ENCODE measurements around the gene HPSE.
"Not testable (repeated sequence)": the region's sequence is repeated elsewhere in the genome, so short reads cannot be mapped to it uniquely, and the experiment has no call there.

HPSE gene

GRCh38 chr4:83331956-83332355 is 2.7 kb downstream of the HPSE start:
- no peak for DNase-seq (ENCODE audit: low read depth)

GRCh38 chr4:83329521-83330110 is 5.0 kb downstream of the HPSE start:
- DNase-seq (ENCODE audit: low read depth), result no peak

- DNase-seq (ENCODE audit: low read depth), result no peak
Measured at GRCh38 chr4:83328521-83329187, 6.0 kb downstream of the HPSE start.

GRCh38 chr4:83326546-83326945 is 8.1 kb downstream of the HPSE start:
- DNase-seq (ENCODE audit: low read depth), result no peak

GRCh38 chr4:83325306-83325705 is 9.3 kb downstream of the HPSE start:
- DNase-seq (ENCODE audit: low read depth), result not testable (repeated sequence)

GRCh38 chr4:83323136-83323535 is 11.5 kb downstream of the HPSE start:
- no peak for DNase-seq (ENCODE audit: low read depth)

- no peak for DNase-seq (ENCODE audit: low read depth)
Measured at GRCh38 chr4:83320548-83320947, 14.1 kb downstream of the HPSE start.

GRCh38 chr4:83318666-83319065 is 16.0 kb downstream of the HPSE start:
- DNase-seq (ENCODE audit: low read depth), result no peak

GRCh38 chr4:83317671-83318070 is 17.0 kb downstream of the HPSE start:
- DNase-seq (ENCODE audit: low read depth), result no peak

GRCh38 chr4:83316459-83317165 is 18.0 kb downstream of the HPSE start:
- no peak for DNase-seq (ENCODE audit: low read depth)

GRCh38 chr4:83315341-83315870 is 19.2 kb downstream of the HPSE start:
- no peak for DNase-seq (ENCODE audit: low read depth)

- DNase-seq (ENCODE audit: low read depth), result no peak
Measured at GRCh38 chr4:83308672-83309071, 26.0 kb downstream of the HPSE start.

- no peak for DNase-seq (ENCODE audit: low read depth)
Measured at GRCh38 chr4:83307920-83308319, 26.7 kb downstream of the HPSE start.

GRCh38 chr4:83305187-83305586 is 29.5 kb downstream of the HPSE start:
- no peak for DNase-seq (ENCODE audit: low read depth)

- no peak for DNase-seq (ENCODE audit: low read depth)
Measured at GRCh38 chr4:83297548-83298260, 36.9 kb downstream of the HPSE start.

- no peak for DNase-seq (ENCODE audit: low read depth)
Measured at GRCh38 chr4:83293305-83294046, 41.2 kb downstream of the HPSE start.

GRCh38 chr4:83290059-83290774 is 44.4 kb downstream of the HPSE start:
- not testable (repeated sequence) for DNase-seq (ENCODE audit: low read depth)

GRCh38 chr4:83288381-83288780 is 46.3 kb downstream of the HPSE start:
- DNase-seq (ENCODE audit: low read depth), result not testable (repeated sequence)

- no peak for DNase-seq (ENCODE audit: low read depth)
Measured at GRCh38 chr4:83285055-83285407, 49.6 kb downstream of the HPSE start.

GRCh38 chr4:83284193-83285054 is 50.2 kb downstream of the HPSE start, which contains the start of gene COQ2:
Gene COQ2 (minus strand): TSS chr4:83284798. CDS start chr4:83284764, 34 bp downstream.
- peak; percentile 91 for DNase-seq (ENCODE audit: low read depth)
